ENCODE data around the gene CHST11.
A peak's percentile ranks its signal among the peaks of the same experiment; 100 is the strongest.

The CHST11 gene

GRCh38 chr12:104426926-104427546 is 29.7 kb upstream of the CHST11 start:
- intact Hi-C loops (cut with DNase I), result no loop called here
- DNase-seq, result no peak

- DNase-seq, result no peak
- intact Hi-C loops (cut with DNase I), result no loop called here
Measured at GRCh38 chr12:104427547-104427938, 29.2 kb upstream of the CHST11 start.

GRCh38 chr12:104433061-104433460 is 23.7 kb upstream of the CHST11 start:
- DNase-seq, result no peak
- intact Hi-C loops (cut with DNase I), result no loop called here

GRCh38 chr12:104434129-104434528 is 22.6 kb upstream of the CHST11 start:
- no peak for DNase-seq
- intact Hi-C loops (cut with DNase I), result no loop called here

GRCh38 chr12:104435175-104435574 is 21.6 kb upstream of the CHST11 start:
- DNase-seq, result no peak
- intact Hi-C loops (cut with DNase I), result no loop called here

- intact Hi-C loops (cut with DNase I), result no loop called here
- no peak for DNase-seq
Measured at GRCh38 chr12:104435765-104436164, 21.0 kb upstream of the CHST11 start.

- intact Hi-C loops (cut with DNase I), result no loop called here
- no peak for DNase-seq
Measured at GRCh38 chr12:104436790-104437189, 20.0 kb upstream of the CHST11 start.

GRCh38 chr12:104438134-104438533 is 18.6 kb upstream of the CHST11 start:
- intact Hi-C loops (cut with DNase I), result no loop called here
- DNase-seq, result no peak

- intact Hi-C loops (cut with DNase I), result no loop called here
- DNase-seq, result no peak
Measured at GRCh38 chr12:104439137-104439536, 17.6 kb upstream of the CHST11 start.

GRCh38 chr12:104443008-104443407 is 13.7 kb upstream of the CHST11 start:
- intact Hi-C loops (cut with DNase I), result no loop called here
- DNase-seq, result no peak

GRCh38 chr12:104446646-104447421 is 9.9 kb upstream of the CHST11 start:
- intact Hi-C loops (cut with DNase I), result no loop called here

GRCh38 chr12:104448031-104448430 is 8.7 kb upstream of the CHST11 start:
- intact Hi-C loops (cut with DNase I), result no loop called here
- DNase-seq, result no peak

More at GRCh38 chr12:104446646-104447421, 9.9 kb upstream of the CHST11 start:
- no peak for DNase-seq

GRCh38 chr12:104448451-104448850 is 8.3 kb upstream of the CHST11 start:
- no peak for DNase-seq
- intact Hi-C loops (cut with DNase I), result no loop called here

GRCh38 chr12:104450700-104451099 is 6.0 kb upstream of the CHST11 start:
- DNase-seq, result no peak
- intact Hi-C loops (cut with DNase I), result no loop called here

- DNase-seq, result peak in 37 of 42 donors; percentile 22 to 86 (median 58)
- intact Hi-C loops (cut with DNase I), result no loop called here
Measured at GRCh38 chr12:104452087-104452486, 4.7 kb upstream of the CHST11 start.

GRCh38 chr12:104453133-104453532 is 3.6 kb upstream of the CHST11 start:
- no peak for DNase-seq
- intact Hi-C loops (cut with DNase I), result no loop called here

GRCh38 chr12:104454997-104455396 is 1.8 kb upstream of the CHST11 start:
- intact Hi-C loops (cut with DNase I), result no loop called here
- peak in 17 of 42 donors; percentile 9 to 71 (median 45) for DNase-seq

GRCh38 chr12:104455578-104456416 is 951 bp upstream of the CHST11 start:
- intact Hi-C loops (cut with DNase I), result no loop called here
- no peak for DNase-seq

- intact Hi-C loops (cut with DNase I), result no loop called here
- peak; percentile 39 to 83 (median 64) for DNase-seq
Measured at GRCh38 chr12:104456950-104457745, 400 bp downstream of the CHST11 start.

All from head of caudate nucleus (tissue), 42 donors.